GM18861 (cell line): ENCODE measurements around the gene CAMKK2.
"Not testable (repeated sequence)": the region's sequence is repeated elsewhere in the genome, so short reads cannot be mapped to it uniquely, and the experiment has no call there.

Experiments used
- ATAC-seq: cut with Tn5 transposase; IDR thresholded peaks from one replicate; pipeline ENCODE4 v1.9.1; 2021; ENCODE audit not compliant: unreplicated experiment

The CAMKK2 gene

GRCh38 chr12:121280531-121280930 is 16.0 kb downstream of the CAMKK2 start:
- not testable (repeated sequence) for ATAC-seq

- ATAC-seq: no peak
Measured at GRCh38 chr12:121279507-121279915, 17.0 kb downstream of the CAMKK2 start.

GRCh38 chr12:121279071-121279375 is 17.5 kb downstream of the CAMKK2 start:
- no peak for ATAC-seq

- no peak for ATAC-seq
Measured at GRCh38 chr12:121278169-121279070, 18.1 kb downstream of the CAMKK2 start.

GRCh38 chr12:121277374-121277759 is 19.1 kb downstream of the CAMKK2 start:
- no peak for ATAC-seq

GRCh38 chr12:121274036-121274763 is 22.3 kb downstream of the CAMKK2 start:
- no peak for ATAC-seq

GRCh38 chr12:121273364-121273896 is 23.1 kb downstream of the CAMKK2 start:
- no peak for ATAC-seq

GRCh38 chr12:121267822-121268221 is 28.7 kb downstream of the CAMKK2 start:
- ATAC-seq: no peak

- ATAC-seq: no peak
Measured at GRCh38 chr12:121264951-121265515, 31.5 kb downstream of the CAMKK2 start.

GRCh38 chr12:121264135-121264534 is 32.4 kb downstream of the CAMKK2 start:
- no peak for ATAC-seq

GRCh38 chr12:121263206-121263935 is 33.1 kb downstream of the CAMKK2 start:
- ATAC-seq: no peak

- no peak for ATAC-seq
Measured at GRCh38 chr12:121261398-121261797, 35.1 kb downstream of the CAMKK2 start.

GRCh38 chr12:121260091-121260490 is 36.4 kb downstream of the CAMKK2 start:
- no peak for ATAC-seq

GRCh38 chr12:121259074-121259473 is 37.4 kb downstream of the CAMKK2 start:
- no peak for ATAC-seq

- not testable (repeated sequence) for ATAC-seq
Measured at GRCh38 chr12:121257704-121258449, 38.6 kb downstream of the CAMKK2 start.

GRCh38 chr12:121255433-121255832 is 41.1 kb downstream of the CAMKK2 start:
- no peak for ATAC-seq

- no peak for ATAC-seq
Measured at GRCh38 chr12:121253638-121254335, 42.7 kb downstream of the CAMKK2 start.

- no peak for ATAC-seq
Measured at GRCh38 chr12:121252712-121253345, 43.7 kb downstream of the CAMKK2 start.

- no peak for ATAC-seq
Measured at GRCh38 chr12:121251838-121252237, 44.7 kb downstream of the CAMKK2 start.
